K562 treated with DMSO at 1 percent for 12 hours (cell line): ENCODE results near the gene SLC38A9. TPM values are rescaled to one million over a fixed set of nuclear protein-coding genes. Genes with fewer than 3 reads are reported as not detected.

Source experiments
- total RNA-seq: library from RNA; unstranded; fragments of 300-600 nt; gene quantifications from 2 replicates; pipeline ENCODE4 v1.2.3, GENCODE V29; 2022; ENCODE audit not compliant: insufficient read depth

The SLC38A9 gene
- total RNA-seq = 5.8 and 23.8 TPM in 2 replicates

GRCh38 chr5:55712023-55712859 is at the start of gene SLC38A9:
Gene SLC38A9 (minus strand): TSS chr5:55712324. CDS start chr5:55697958, 14,366 bp downstream.

GRCh38 chr5:55737793-55738192 is 25.7 kb upstream of the SLC38A9 start, which contains the start of gene DDX4:
Gene DDX4 (plus strand): TSS chr5:55738061. CDS start chr5:55738964, 903 bp downstream.

Other genes with a start within 250 kb of the SLC38A9 start
- gene PLPP1, start 177.4 kb downstream of the SLC38A9 start, total RNA-seq = not detected in 2 replicates
- not detected in 2 replicates for gene DDX4, start 25.7 kb upstream of the SLC38A9 start, total RNA-seq
- not detected in 2 replicates for gene IL31RA, start 139.0 kb upstream of the SLC38A9 start, total RNA-seq